DMS79 (cell line): ENCODE results near the gene SASH1.
"Not testable (repeated sequence)": the region's sequence is repeated elsewhere in the genome, so short reads cannot be mapped to it uniquely, and the experiment has no call there.

Source experiments
- DNase-seq: peaks from one replicate; lab custom pipeline; 2025; lab: John Stamatoyannopoulos, UW

The SASH1 gene

GRCh38 chr6:148367411-148368024, 24.9 kb downstream of the SASH1 start:
- no peak for DNase-seq

- DNase-seq: no peak
These were observed 27.5 kb downstream of the SASH1 start for GRCh38 chr6:148370176-148370575.

GRCh38 chr6:148374040-148374774, 31.6 kb downstream of the SASH1 start:
- no peak for DNase-seq

- DNase-seq: no peak
These were observed 32.8 kb downstream of the SASH1 start for GRCh38 chr6:148375401-148375800.

GRCh38 chr6:148379481-148379880, 36.8 kb downstream of the SASH1 start:
- no peak for DNase-seq

- DNase-seq: no peak
These were observed 37.5 kb downstream of the SASH1 start for GRCh38 chr6:148379966-148380713.

GRCh38 chr6:148382051-148382450, 39.4 kb downstream of the SASH1 start:
- not testable (repeated sequence) for DNase-seq

- no peak for DNase-seq
These were observed 40.2 kb downstream of the SASH1 start for GRCh38 chr6:148382861-148383260.

DNA sequence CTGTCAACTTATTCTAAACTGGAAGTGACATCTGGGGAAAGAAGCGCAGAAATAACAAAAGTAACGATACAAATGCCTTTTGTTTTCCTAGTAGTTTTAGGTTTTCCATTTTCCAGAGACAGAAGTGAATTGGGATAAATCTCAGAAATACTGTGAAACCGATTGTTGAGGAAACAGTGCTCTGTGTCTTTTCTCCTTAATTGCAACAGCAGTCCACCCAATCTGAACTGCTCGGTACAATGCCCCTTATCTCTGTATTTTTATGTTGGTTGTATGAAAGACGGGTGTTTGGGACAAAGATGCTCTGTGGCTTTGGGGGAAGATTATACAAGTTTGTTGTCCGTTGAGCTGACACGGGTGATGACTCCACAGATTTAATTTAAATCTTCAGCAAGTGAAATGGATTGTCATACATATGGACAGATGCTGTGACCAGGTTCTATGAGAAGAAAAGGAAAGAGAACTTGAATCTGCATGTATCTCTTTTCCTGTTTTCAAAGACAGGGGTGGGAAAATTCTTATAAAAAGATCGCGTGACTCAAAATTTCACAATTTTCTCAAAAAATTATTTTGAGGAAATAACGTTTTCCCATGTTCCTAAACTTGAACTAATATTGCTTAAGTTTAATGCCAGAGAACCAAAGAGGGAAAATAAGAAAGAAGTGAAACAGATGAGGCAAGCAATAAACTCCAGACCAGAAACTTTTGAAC, 41.2 kb downstream of the SASH1 start:
- DNase-seq: no peak

DNA sequence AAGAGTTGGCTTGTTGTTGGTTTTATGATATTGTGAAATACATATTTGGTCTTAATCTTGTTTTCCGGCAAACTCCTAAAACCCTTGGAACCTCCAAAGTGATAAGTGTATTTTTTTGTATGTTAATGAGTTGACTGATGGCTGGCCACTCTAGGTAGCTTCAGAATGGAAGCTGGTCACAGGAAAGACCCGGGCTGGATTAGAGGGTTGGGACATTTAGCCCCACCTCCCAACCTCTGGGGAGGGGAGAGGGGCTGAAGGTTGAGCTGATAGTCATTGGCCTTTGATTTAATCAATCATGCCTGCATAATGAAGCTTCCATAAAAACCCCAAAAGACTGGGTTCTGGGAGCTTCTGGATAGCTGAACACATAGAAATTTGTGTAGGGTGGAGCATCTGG, 42.7 kb downstream of the SASH1 start:
- DNase-seq: no peak

DNA sequence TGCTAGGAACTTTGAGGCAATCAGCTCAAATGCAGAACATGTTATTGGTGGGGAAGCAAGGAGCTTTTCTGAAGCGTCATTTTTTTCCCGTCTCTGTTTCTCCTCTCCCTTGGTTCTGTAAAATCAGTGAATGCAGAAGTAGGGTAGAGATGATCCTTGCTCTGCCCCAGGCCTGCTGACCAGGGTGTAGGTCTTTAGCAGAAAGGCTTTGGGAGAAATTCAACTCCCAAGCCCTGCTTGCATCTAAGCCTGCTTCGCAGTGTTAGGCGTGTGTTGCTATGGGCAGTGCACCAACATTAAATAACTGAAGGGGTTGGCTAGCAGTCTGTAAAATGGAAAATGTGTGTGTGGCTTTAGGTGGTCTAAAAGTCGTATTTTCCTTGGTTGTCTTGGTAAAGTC, 45.9 kb downstream of the SASH1 start:
- DNase-seq: no peak

DNA sequence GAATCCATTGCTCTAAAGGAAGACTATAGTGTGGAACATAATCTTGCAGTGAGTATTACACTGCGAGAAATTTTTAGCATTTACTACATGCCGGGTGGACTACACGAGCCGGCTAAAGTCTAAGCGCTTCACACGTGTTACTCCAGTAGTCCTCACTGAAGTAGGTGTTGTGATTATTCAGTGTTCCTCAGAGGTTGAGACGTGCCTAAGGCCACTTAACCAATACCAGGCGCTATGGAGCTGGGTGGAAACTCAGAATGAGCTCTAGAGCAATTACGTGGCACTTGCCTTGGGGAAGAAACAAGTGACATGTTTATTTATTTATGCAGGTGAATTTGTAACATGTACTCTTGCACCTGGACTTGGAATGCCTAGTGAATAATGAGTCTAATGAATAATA, 46.4 kb downstream of the SASH1 start:
- no peak for DNase-seq

DNA sequence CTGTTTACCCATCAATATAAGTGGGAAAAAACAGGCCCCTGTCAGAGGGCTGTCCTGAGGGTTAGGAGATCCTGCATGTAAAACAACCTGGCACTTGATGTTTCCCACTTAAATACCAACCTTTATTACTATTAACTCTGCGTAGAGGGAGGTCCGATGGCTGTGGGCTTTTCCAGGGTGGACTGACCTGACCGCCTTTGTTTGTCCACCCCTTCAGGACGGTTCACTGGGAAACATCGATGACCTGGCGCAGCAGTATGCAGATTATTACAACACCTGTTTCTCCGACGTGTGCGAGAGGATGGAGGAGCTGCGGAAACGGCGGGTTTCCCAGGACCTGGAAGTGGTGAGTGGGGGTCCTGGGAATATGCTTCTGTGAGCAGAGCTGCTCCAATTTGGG, 47.3 kb downstream of the SASH1 start:
- no peak for DNase-seq

- DNase-seq: not testable (repeated sequence)
These were observed 49.5 kb downstream of the SASH1 start for GRCh38 chr6:148392127-148392526.

DNA sequence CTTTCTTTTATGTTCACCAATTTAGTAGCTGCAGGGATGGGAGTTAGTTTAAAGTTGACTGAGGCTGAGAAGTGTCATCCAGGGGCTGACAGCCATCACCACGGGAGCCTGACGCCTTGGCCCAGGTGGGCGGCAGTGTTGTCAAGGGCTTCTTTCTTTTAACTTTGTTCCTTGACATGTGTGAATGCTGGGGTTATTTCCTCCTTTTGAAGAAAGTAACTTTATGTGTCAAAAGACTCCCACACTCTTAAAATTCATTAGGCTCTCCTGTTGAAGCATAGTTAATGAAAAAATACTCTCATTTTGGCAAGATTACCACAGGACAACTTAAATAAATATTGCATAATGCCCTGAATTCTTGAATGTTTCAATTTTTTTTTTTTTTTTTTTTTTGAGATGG, 50.0 kb downstream of the SASH1 start:
- no peak for DNase-seq

GRCh38 chr6:148395583-148396101, 53.0 kb downstream of the SASH1 start:
- DNase-seq: no peak

- no peak for DNase-seq
These were observed 53.8 kb downstream of the SASH1 start for GRCh38 chr6:148396411-148396810.

DNA sequence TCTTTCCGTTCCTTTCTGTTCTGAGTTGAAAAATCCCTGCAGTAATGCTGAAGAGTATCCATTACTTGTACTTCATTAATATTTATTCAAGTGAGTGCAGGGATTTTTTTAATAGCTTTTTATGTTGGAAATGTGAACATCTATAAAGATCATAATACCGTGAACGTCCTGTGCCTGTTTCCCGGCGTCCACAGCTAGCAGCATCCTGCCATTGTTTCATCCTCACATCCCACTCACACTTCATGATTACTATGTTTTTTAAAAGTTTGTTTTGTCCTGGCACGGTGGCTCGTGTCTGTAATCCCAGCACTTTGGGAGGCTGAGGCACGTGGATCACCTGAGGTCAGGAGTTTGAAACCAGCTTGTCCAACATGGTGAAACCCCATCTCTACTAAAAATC, 54.3 kb downstream of the SASH1 start:
- DNase-seq: no peak

DNA sequence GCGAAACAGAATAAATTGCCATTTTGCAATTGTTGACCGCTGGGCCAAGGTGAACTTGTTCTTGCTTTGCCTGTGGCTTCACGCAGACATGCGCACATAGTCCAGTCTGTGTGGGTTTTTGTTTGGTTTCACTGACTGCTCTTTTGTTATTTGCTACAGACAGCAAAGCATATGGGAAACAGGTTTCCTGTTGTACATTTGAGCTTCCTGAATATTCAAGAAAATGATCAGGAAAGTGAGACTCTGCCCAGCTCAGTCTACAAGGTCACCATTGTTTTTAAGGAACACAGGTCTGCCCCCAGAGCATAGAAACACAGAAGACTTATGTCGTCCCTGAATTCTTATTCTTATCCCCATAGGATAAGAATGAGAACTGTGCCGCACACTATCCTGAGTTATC, 55.6 kb downstream of the SASH1 start:
- no peak for DNase-seq

DNA sequence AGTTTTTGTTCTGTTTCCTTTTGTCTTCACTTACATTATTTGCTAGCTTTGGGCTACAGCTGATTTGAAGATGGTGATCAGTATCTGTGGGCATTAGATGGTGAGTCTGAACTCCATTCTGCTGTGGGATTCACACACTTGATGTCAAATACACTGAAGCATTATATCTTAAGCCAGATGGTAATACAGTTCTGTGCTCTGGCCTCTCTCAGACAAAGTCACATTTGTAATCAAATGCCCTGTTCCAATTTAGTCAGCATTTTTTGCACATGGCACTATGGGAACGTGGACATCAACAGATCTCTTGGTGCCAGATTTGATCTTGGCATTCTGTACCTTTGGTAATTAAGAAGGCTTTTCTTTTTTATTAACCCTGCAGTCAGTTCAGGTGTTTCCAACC, 56.0 kb downstream of the SASH1 start:
- DNase-seq: no peak

- no peak for DNase-seq
These were observed 58.9 kb downstream of the SASH1 start for GRCh38 chr6:148401571-148401970.

- DNase-seq: no peak
These were observed 61.9 kb downstream of the SASH1 start for GRCh38 chr6:148404456-148405054.
